ENCODE results near the gene POLR3K.

Gene POLR3K

DNA sequence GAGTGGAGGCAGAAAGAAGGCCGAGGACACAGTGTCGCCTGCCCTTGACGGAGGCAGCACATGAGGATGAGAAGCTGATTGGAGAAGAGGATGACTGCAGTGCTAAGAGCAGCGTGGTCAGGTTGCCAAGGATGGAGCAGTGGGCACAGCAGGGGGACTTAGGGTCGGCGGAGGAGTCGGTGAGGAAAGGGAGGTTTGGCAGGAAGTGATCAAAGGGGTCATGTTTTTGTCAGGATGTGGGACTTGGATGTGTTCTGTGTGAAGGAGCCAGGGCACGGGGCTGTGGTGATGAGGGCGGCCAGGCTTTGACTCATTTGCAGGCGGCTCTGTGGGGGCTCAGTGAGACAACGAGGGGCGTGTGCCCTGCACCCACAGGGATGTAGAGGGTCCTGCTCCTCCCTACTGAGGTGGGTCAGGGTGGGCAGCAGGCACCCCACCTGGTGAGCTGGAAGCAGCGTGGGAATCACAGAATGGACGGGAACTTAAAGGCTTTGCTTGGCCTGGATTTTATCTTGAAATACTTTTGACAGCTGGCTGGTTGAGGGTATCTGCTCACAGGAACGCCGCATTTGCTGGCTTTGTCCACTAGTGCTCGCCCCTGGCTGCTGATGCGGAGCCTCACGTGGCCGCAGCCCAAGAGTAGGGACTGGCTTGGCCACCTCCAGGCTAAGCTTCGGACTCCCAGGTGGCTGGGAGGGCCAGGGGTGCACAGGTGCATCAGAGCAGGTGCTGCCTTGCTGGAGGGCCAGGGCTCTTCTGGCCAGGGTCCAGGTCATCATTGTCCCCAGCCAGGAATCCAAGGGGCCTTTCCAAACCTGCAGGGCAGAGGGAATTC, 30.6 kb upstream of the POLR3K start:
- H3K9me3 ChIP-seq (replicated peaks; ENCODE audit: insufficient read depth, low read length) = no peaks in the 10 kb centered on the region
- TF ChIP-seq EZH2 (optimal IDR thresholded peaks at IDR 0.05; ENCODE audit: low read depth, low read length) = no peak
- TF ChIP-seq, protein P1, sequence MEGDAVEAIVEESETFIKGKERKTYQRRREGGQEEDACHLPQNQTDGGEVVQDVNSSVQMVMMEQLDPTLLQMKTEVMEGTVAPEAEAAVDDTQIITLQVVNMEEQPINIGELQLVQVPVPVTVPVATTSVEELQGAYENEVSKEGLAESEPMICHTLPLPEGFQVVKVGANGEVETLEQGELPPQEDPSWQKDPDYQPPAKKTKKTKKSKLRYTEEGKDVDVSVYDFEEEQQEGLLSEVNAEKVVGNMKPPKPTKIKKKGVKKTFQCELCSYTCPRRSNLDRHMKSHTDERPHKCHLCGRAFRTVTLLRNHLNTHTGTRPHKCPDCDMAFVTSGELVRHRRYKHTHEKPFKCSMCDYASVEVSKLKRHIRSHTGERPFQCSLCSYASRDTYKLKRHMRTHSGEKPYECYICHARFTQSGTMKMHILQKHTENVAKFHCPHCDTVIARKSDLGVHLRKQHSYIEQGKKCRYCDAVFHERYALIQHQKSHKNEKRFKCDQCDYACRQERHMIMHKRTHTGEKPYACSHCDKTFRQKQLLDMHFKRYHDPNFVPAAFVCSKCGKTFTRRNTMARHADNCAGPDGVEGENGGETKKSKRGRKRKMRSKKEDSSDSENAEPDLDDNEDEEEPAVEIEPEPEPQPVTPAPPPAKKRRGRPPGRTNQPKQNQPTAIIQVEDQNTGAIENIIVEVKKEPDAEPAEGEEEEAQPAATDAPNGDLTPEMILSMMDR (IDR thresholded peaks at IDR 0.05; ENCODE audit: low read length) = no peak
- TF ChIP-seq EZH2phosphoT487 (IDR thresholded peaks at IDR 0.05; ENCODE audit: low read length) = no peak
- H3K9me2 ChIP-seq (replicated peaks; ENCODE audit: insufficient read depth, low read length) = no peaks in the 10 kb centered on the region
- H4K20me1 ChIP-seq (ENCODE audit: insufficient read depth, low read length) = no peaks in the 10 kb centered on the region
- peak overlapping the region; percentile 8; the same call in 1 of the 2 replicates for H3K4me2 ChIP-seq (ENCODE audit: low read depth, low read length)
- no peaks in the 10 kb centered on the region for H3K27me3 ChIP-seq (replicated peaks; ENCODE audit: insufficient read depth, low read length)
- no peak overlapping the region for H3K4me3 ChIP-seq (ENCODE audit: low read length)
- peak overlapping the region; percentile 67; the same call in 1 of the 2 replicates for H3K27ac ChIP-seq (ENCODE audit: low read length)
- H3K79me2 ChIP-seq (ENCODE audit: low read length) = peaks cover 3% of the 10 kb centered on the region
- peak overlapping the region; percentile 10; the same call in 1 of the 2 replicates for H3K9ac ChIP-seq (ENCODE audit: low read length)
- no peak for DNase-seq
- H2AFZ ChIP-seq (ENCODE audit: low read length) = no peak overlapping the region
- H3K36me3 ChIP-seq (replicated peaks; ENCODE audit: insufficient read depth, low read length) = no peaks in the 10 kb centered on the region
- H3F3A ChIP-seq (ENCODE audit: insufficient read depth, low read length) = peaks cover 4% of the 10 kb centered on the region; the same call in 1 of the 2 replicates
- H3K4me1 ChIP-seq (ENCODE audit: low read length) = peaks cover 25% of the 10 kb centered on the region

DNA sequence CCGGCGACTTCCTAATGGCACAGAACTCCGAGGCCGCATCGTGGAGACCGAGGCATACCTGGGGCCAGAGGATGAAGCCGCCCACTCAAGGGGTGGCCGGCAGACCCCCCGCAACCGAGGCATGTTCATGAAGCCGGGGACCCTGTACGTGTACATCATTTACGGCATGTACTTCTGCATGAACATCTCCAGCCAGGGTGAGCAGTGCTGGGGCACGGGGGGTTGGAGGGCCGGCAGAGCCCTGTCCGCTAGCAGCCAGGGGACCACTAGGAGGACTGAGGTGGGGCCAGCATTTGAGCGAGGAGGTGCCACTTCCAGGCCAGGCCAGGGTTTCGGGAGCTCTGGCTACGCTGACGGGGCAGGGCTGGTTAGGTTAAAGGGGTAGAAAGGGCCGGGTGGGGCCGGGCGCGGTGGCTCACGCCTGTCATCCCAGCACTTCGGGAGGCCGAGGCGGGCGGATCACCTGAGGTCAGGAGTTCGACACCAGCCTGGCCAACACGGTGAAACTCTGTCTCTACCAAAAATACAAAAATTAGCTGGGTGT, 29.7 kb upstream of the POLR3K start:
- no peak overlapping the region for H2AFZ ChIP-seq (ENCODE audit: low read length)
- H3F3A ChIP-seq (ENCODE audit: insufficient read depth, low read length) = peaks cover 7% of the 10 kb centered on the region; the same call in 1 of the 2 replicates
- H3K9me3 ChIP-seq (replicated peaks; ENCODE audit: insufficient read depth, low read length) = no peaks in the 10 kb centered on the region
- no peak overlapping the region for H3K9ac ChIP-seq (ENCODE audit: low read length)
- H3K79me2 ChIP-seq (ENCODE audit: low read length) = peaks cover 9% of the 10 kb centered on the region
- H3K27ac ChIP-seq (ENCODE audit: low read length) = no peak overlapping the region
- H3K4me2 ChIP-seq (ENCODE audit: low read depth, low read length) = no peak overlapping the region
- H3K4me3 ChIP-seq (ENCODE audit: low read length) = no peak overlapping the region
- no peaks in the 10 kb centered on the region for H4K20me1 ChIP-seq (ENCODE audit: insufficient read depth, low read length)
- no peaks in the 10 kb centered on the region for H3K27me3 ChIP-seq (replicated peaks; ENCODE audit: insufficient read depth, low read length)
- no peaks in the 10 kb centered on the region for H3K36me3 ChIP-seq (replicated peaks; ENCODE audit: insufficient read depth, low read length)
- no peak for DNase-seq
- no peaks in the 10 kb centered on the region for H3K9me2 ChIP-seq (replicated peaks; ENCODE audit: insufficient read depth, low read length)
- peaks cover 31% of the 10 kb centered on the region for H3K4me1 ChIP-seq (ENCODE audit: low read length)
- TF ChIP-seq EZH2 (optimal IDR thresholded peaks at IDR 0.05; ENCODE audit: low read depth, low read length) (no peak), EZH2phosphoT487 (IDR thresholded peaks at IDR 0.05; ENCODE audit: low read length) (no peak)
- TF ChIP-seq, protein P1 (IDR thresholded peaks at IDR 0.05; ENCODE audit: low read length) = no peak

- Histone ChIP-seq H3K9ac (ENCODE audit: low read length) (peak overlapping the region; percentile 74; the same call in 1 of the 2 replicates), H3K27ac (ENCODE audit: low read length) (no peak overlapping the region)
These were observed 26.0 kb upstream of the POLR3K start for GRCh38 chr16:79151-80054.

More at GRCh38 chr16:79151-80054, 26.0 kb upstream of the POLR3K start:
- Histone ChIP-seq H4K20me1 (ENCODE audit: insufficient read depth, low read length) (no peaks in the 10 kb centered on the region), H3K4me1 (ENCODE audit: low read length) (peaks cover 28% of the 10 kb centered on the region), H3F3A (ENCODE audit: insufficient read depth, low read length) (0 out of 2 replicates have a peak, but pooled peaks cover 3% of the 10 kb centered on the region), H3K27me3 (replicated peaks; ENCODE audit: insufficient read depth, low read length) (no peaks in the 10 kb centered on the region), H3K9me3 (replicated peaks; ENCODE audit: insufficient read depth, low read length) (no peaks in the 10 kb centered on the region), H3K4me2 (ENCODE audit: low read depth, low read length) (peak overlapping the region; percentile 88), H3K4me3 (ENCODE audit: low read length) (peak overlapping the region; percentile 90; the same call in 1 of the 2 replicates), H3K36me3 (replicated peaks; ENCODE audit: insufficient read depth, low read length) (no peaks in the 10 kb centered on the region), H3K9me2 (replicated peaks; ENCODE audit: insufficient read depth, low read length) (no peaks in the 10 kb centered on the region), H3K79me2 (ENCODE audit: low read length) (peaks cover 9% of the 10 kb centered on the region), H2AFZ (ENCODE audit: low read length) (no peak overlapping the region)
- TF ChIP-seq EZH2 (optimal IDR thresholded peaks at IDR 0.05; ENCODE audit: low read depth, low read length) = no peak
- no peak for TF ChIP-seq EZH2phosphoT487 (IDR thresholded peaks at IDR 0.05; ENCODE audit: low read length)
- TF ChIP-seq, protein P1 (IDR thresholded peaks at IDR 0.05; ENCODE audit: low read length) = no peak
- DNase-seq = no peak
